ENCODE measurements around the gene PGAP6.

DNA sequence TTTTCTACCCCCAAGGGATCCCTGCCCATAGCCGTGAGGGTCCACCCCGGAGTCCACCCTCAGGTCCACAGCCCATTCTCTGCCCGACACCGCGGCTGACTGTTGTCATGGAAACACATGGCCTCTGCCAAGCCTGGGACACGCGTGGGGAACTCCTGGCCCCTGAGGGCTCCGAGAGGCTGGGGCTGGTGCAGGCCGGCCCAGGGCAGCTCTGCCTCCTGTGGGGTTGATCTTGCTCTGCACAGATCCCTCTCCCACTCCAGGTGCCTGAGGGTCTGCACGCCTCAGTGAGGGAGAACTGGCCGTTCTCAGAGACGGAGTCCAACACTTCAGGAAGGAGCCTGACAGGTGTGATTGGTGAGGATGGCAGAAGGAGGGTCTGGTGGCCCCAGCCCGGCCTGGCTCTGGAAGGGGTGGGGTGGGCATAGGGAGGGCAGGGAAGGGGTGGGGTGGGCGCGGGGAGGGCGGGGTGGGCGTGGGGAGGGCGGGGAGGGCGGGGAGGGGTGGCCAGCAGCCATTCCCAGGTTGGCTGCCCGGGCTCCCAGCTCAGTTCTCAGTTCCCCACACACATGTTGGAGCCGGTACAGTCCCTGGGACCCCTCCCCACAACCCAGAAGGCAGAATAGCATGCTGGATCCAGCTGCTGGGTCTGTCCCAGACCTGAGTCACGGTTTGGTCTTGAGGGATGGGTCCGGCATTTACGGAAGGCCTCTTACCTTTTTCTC lies 17.9 kb downstream of the PGAP6 start:
- TF ChIP-seq, protein P1, sequence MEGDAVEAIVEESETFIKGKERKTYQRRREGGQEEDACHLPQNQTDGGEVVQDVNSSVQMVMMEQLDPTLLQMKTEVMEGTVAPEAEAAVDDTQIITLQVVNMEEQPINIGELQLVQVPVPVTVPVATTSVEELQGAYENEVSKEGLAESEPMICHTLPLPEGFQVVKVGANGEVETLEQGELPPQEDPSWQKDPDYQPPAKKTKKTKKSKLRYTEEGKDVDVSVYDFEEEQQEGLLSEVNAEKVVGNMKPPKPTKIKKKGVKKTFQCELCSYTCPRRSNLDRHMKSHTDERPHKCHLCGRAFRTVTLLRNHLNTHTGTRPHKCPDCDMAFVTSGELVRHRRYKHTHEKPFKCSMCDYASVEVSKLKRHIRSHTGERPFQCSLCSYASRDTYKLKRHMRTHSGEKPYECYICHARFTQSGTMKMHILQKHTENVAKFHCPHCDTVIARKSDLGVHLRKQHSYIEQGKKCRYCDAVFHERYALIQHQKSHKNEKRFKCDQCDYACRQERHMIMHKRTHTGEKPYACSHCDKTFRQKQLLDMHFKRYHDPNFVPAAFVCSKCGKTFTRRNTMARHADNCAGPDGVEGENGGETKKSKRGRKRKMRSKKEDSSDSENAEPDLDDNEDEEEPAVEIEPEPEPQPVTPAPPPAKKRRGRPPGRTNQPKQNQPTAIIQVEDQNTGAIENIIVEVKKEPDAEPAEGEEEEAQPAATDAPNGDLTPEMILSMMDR (IDR thresholded peaks at IDR 0.05; ENCODE audit: insufficient read depth, low read depth, low read length) = no peak
- TF ChIP-seq EZH2 (IDR thresholded peaks at IDR 0.05; ENCODE audit: insufficient read depth, low read length) = no peak

All from astrocyte (in vitro differentiated cells and primary cell).